HG03457 (cell line): ENCODE results near the gene TAB2.
"Not testable (repeated sequence)": the region's sequence is repeated elsewhere in the genome, so short reads cannot be mapped to it uniquely, and the experiment has no call there.

Experiments
- ATAC-seq: cut with Tn5 transposase; IDR thresholded peaks from one replicate; pipeline ENCODE4 v1.9.1; 2021; ENCODE audit warnings: moderate number of reproducible peaks; ENCODE audit not compliant: unreplicated experiment

TAB2 gene

GRCh38 chr6:149440735-149441671, 123.5 kb downstream of the TAB2 start:
- no peak for ATAC-seq

GRCh38 chr6:149441740-149442139, 124.2 kb downstream of the TAB2 start:
- ATAC-seq = no peak

GRCh38 chr6:149443411-149444181, 126.1 kb downstream of the TAB2 start:
- ATAC-seq = no peak

GRCh38 chr6:149444360-149445094, 127.0 kb downstream of the TAB2 start:
- ATAC-seq = not testable (repeated sequence)

GRCh38 chr6:149445095-149445466, 127.6 kb downstream of the TAB2 start:
- ATAC-seq = no peak

GRCh38 chr6:149445573-149445972, 128.1 kb downstream of the TAB2 start:
- ATAC-seq = no peak

- ATAC-seq = no peak
These were observed 129.4 kb downstream of the TAB2 start for GRCh38 chr6:149446791-149447376.

- no peak for ATAC-seq
These were observed 131.4 kb downstream of the TAB2 start for GRCh38 chr6:149448821-149449453.

- ATAC-seq = no peak
These were observed 132.5 kb downstream of the TAB2 start for GRCh38 chr6:149449831-149450678.

- ATAC-seq = no peak
These were observed 133.3 kb downstream of the TAB2 start for GRCh38 chr6:149450679-149451375.

GRCh38 chr6:149451376-149452036, 134.0 kb downstream of the TAB2 start:
- no peak for ATAC-seq

- no peak for ATAC-seq
These were observed 134.8 kb downstream of the TAB2 start for GRCh38 chr6:149452037-149452939.

GRCh38 chr6:149453597-149454345, 136.3 kb downstream of the TAB2 start:
- no peak for ATAC-seq

GRCh38 chr6:149454346-149454848, 136.9 kb downstream of the TAB2 start:
- ATAC-seq = no peak

GRCh38 chr6:149455031-149455732, 137.7 kb downstream of the TAB2 start:
- no peak for ATAC-seq
